Measurements from ENCODE around the gene CYP8B1. TPM values are rescaled to one million over a fixed set of nuclear protein-coding genes. Genes with fewer than 3 reads are reported as not detected.

The CYP8B1 gene
- total RNA-seq, 4 donors from 2014 or later, result not detected

- no peak overlapping the region for H3K4me3 ChIP-seq
- H3K4me1 ChIP-seq, result peaks cover 0 to 16% (median 0%) of the 10 kb centered on the region in 4 donors
- H3K27ac ChIP-seq, result no peak overlapping the region
- WGBS, 2 donors, result 85 to 92% methylated on average over 2 of the region's 2 CpGs
- H3K27me3 ChIP-seq, result no peaks in the 10 kb centered on the region
- no peak for DNase-seq (ENCODE audit: low spot score in 2 of 2)
- H3K9me3 ChIP-seq, result no peaks in the 10 kb centered on the region
- H3K36me3 ChIP-seq, result no peaks in the 10 kb centered on the region
- TF ChIP-seq POLR2A (IDR thresholded peaks at IDR 0.05) (no peak), CTCF (IDR thresholded peaks at IDR 0.05) (no peak), EP300 (IDR thresholded peaks at IDR 0.05) (no peak)
Observed at GRCh38 chr3:42902257-42902656, 26.6 kb upstream of the CYP8B1 start.

- DNase-seq (ENCODE audit: low spot score in 2 of 2), result no peak
- Histone ChIP-seq H3K27ac (no peak overlapping the region), H3K36me3 (no peaks in the 10 kb centered on the region), H3K4me3 (no peak overlapping the region), H3K9me3 (no peaks in the 10 kb centered on the region), H3K27me3 (no peaks in the 10 kb centered on the region), H3K4me1 (peaks cover 0 to 9% (median 0%) of the 10 kb centered on the region in 4 donors)
- WGBS, 2 donors, result 82 to 94% methylated on average over 3 of the region's 3 CpGs
- no peak for TF ChIP-seq EP300 (IDR thresholded peaks at IDR 0.05)
Observed at GRCh38 chr3:42901073-42901415, 25.4 kb upstream of the CYP8B1 start.

GRCh38 chr3:42900226-42901072, 24.8 kb upstream of the CYP8B1 start:
- peaks cover 0 to 5% (median 0%) of the 10 kb centered on the region in 4 donors for H3K4me1 ChIP-seq
- no peak overlapping the region for H3K4me3 ChIP-seq
- no peaks in the 10 kb centered on the region for H3K9me3 ChIP-seq
- H3K36me3 ChIP-seq, result no peaks in the 10 kb centered on the region
- no peaks in the 10 kb centered on the region for H3K27me3 ChIP-seq
- H3K27ac ChIP-seq, result no peak overlapping the region
- no peak for TF ChIP-seq POLR2A (IDR thresholded peaks at IDR 0.05)
- TF ChIP-seq CTCF (IDR thresholded peaks at IDR 0.05), result no peak
- no peak for TF ChIP-seq EP300 (IDR thresholded peaks at IDR 0.05)
- WGBS, 2 donors, result 81 to 86% methylated on average over 8 of the region's 8 CpGs
- no peak for DNase-seq (ENCODE audit: low spot score in 2 of 2)

GRCh38 chr3:42898896-42899675, 23.4 kb upstream of the CYP8B1 start:
- DNase-seq (ENCODE audit: low spot score in 2 of 2), result no peak
- no peak for TF ChIP-seq EP300 (IDR thresholded peaks at IDR 0.05)
- no peak for TF ChIP-seq POLR2A (IDR thresholded peaks at IDR 0.05)
- TF ChIP-seq CTCF (IDR thresholded peaks at IDR 0.05), result no peak
- H3K36me3 ChIP-seq, result no peaks in the 10 kb centered on the region
- H3K27ac ChIP-seq, result no peak overlapping the region
- no peak overlapping the region for H3K4me3 ChIP-seq
- H3K27me3 ChIP-seq, result no peaks in the 10 kb centered on the region
- no peaks in the 10 kb centered on the region for H3K4me1 ChIP-seq
- H3K9me3 ChIP-seq, result no peaks in the 10 kb centered on the region

- Histone ChIP-seq H3K4me1 (no peaks in the 10 kb centered on the region), H3K9me3 (no peaks in the 10 kb centered on the region), H3K27ac (no peak overlapping the region), H3K27me3 (no peaks in the 10 kb centered on the region), H3K4me3 (no peak overlapping the region), H3K36me3 (no peaks in the 10 kb centered on the region)
- DNase-seq (ENCODE audit: low spot score in 2 of 2), result no peak
- TF ChIP-seq CTCF (IDR thresholded peaks at IDR 0.05) (no peak), POLR2A (IDR thresholded peaks at IDR 0.05) (no peak), EP300 (IDR thresholded peaks at IDR 0.05) (no peak)
Observed at GRCh38 chr3:42895580-42895868, 19.8 kb upstream of the CYP8B1 start.

Data from tibial nerve (tissue), 4 donors.